Esophagus (tissue), 2 donors: ENCODE data around the gene WNT11. TPM values are rescaled to one million over a fixed set of nuclear protein-coding genes. Genes with fewer than 3 reads are reported as not detected.
"Not testable (repeated sequence)": the region's sequence is repeated elsewhere in the genome, so short reads cannot be mapped to it uniquely, and the experiment has no call there.

Experiments used
- H3K27ac ChIP-seq, 2 donors: one replicate each; pipeline ENCODE4 v1.5.1; 2013; ENCODE audit warnings: low read depth in 2 of 2, mild to moderate bottlenecking in 2 of 2, inconsistent platforms in 1 of 2, low read length in 1 of 2, moderate library complexity in 1 of 2
- H3K27me3 ChIP-seq, 2 donors: one replicate each; pipeline ENCODE4 v1.6.1; 2013; ENCODE audit warnings: low read length in 2 of 2, control low read depth in 1 of 2, mild to moderate bottlenecking in 1 of 2; ENCODE audit not compliant: insufficient read depth in 2 of 2, control insufficient read depth in 1 of 2
- H3K36me3 ChIP-seq, 2 donors: one replicate each; pipeline ENCODE4 v1.6.1; 2013; ENCODE audit warnings: low read length in 1 of 2; ENCODE audit not compliant: control insufficient read depth in 2 of 2, insufficient read depth in 2 of 2
- H3K4me1 ChIP-seq, 2 donors: one replicate each; pipeline ENCODE4 v1.6.1; 2013; ENCODE audit warnings: low read length in 1 of 2; ENCODE audit not compliant: control insufficient read depth in 2 of 2, insufficient read depth in 2 of 2
- H3K4me3 ChIP-seq, 2 donors: one replicate each; pipeline ENCODE4 v1.5.1; 2013; ENCODE audit warnings: low read length in 2 of 2, mild to moderate bottlenecking in 2 of 2, low read depth in 1 of 2, moderate library complexity in 1 of 2
- H3K9me3 ChIP-seq, 2 donors: one replicate each; pipeline ENCODE4 v1.6.1; 2013; ENCODE audit warnings: mild to moderate bottlenecking in 2 of 2, low read depth in 1 of 2, low read length in 1 of 2, moderate library complexity in 1 of 2; ENCODE audit not compliant: control insufficient read depth in 2 of 2, insufficient read depth in 1 of 2
- WGBS, 2 donors: extraction: QIAGEN DNeasy Blood & Tissue Kit; methylation state at CpG; one replicate each; pipeline ENCODE4 v1.1.7; 2013; 5-methylcytosine and 5-hydroxymethylcytosine counted together
- polyA plus RNA-seq, 2 donors: library from polyadenylated mRNA; stranded (reverse); fragments of 200-250 nt; gene quantifications; one replicate each; pipeline ENCODE4 v1.2.3, GENCODE V29; 2013
- donor health status: healthy with polysubstance abuse.
- donor health status: Bipolar disorder and iron deficiency.

WNT11 gene
- polyA plus RNA-seq, 2 donors, result 0.20 to 0.25 TPM

DNA sequence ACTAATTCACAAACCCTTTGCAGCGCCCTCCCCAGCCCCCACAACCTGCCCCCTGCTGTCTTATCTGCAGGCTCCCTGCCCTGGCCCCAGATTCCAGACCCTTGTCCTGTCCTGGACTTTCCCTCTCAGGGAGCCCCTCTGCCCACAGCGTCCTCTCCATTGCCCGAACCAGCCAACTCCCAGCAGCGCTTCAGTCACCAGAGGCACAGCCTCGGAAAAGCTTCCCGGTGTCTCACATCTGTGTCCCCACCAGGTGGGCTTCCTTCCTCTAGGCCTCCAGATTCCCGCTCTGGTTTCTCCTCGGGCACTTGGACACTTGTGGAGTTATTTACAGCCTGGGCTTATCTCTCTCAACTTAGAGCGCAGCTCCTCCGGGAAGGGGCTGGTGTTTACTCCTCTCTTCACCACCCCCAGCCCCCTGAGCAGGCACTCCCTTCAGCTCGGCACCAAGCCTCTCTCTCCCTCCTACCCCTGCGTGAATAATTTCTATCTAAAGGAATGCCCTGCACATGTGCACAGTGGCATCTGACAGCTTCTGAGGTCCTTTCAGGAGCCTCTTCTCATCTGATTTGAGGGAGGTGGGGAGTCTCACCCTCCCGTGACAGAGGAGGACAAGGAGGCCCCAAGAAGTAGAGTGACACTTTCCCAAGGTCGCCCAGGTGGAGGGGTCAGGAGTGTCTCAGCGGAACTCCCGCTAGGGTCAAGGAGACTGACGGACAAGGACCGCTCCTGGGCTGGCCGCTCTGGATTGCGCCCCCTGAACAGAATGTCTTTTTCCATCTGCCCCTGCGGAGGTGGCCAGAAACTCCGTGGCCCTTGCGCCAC is 838 bp downstream of the WNT11 start:
- H3K36me3 ChIP-seq, result no peaks in the 10 kb centered on the region
- H3K27me3 ChIP-seq, result no peaks in the 10 kb centered on the region
- no peak overlapping the region for H3K27ac ChIP-seq
- peaks cover 0 to 2% of the 10 kb centered on the region in 2 donors for H3K9me3 ChIP-seq
- H3K4me3 ChIP-seq, result peak overlapping the region in 1 of 2 donors; percentile 35
- 55 to 61% methylated on average over 23 of the region's 23 CpGs for WGBS, 2 donors
- peaks cover 13 to 29% of the 10 kb centered on the region in 2 donors for H3K4me1 ChIP-seq

DNA sequence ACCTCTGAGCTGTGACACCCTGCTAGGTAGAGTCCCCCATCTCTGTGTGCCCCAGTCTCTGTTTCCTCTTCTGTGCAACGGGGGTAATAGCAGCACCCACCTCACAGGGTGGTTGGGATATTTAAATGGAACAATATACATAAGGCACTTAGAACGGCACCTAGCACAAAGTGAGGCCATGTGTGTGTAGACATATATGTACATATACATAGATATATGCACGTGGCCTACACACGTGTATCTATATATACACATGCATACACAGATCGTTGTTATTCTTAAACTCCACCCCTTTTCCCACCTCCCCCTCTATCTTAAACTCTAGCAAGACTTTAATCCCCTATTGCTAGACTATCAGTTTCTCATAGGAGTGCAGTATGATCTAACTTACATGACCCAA is 2.4 kb downstream of the WNT11 start:
- no peak overlapping the region for H3K27ac ChIP-seq
- WGBS, 2 donors, result 85% methylated on average over 5 of the region's 5 CpGs
- H3K36me3 ChIP-seq, result no peaks in the 10 kb centered on the region
- H3K9me3 ChIP-seq, result peaks cover 0 to 2% of the 10 kb centered on the region in 2 donors
- no peaks in the 10 kb centered on the region for H3K27me3 ChIP-seq
- peaks cover 10 to 16% of the 10 kb centered on the region in 2 donors for H3K4me1 ChIP-seq
- H3K4me3 ChIP-seq, result no peak overlapping the region

DNA sequence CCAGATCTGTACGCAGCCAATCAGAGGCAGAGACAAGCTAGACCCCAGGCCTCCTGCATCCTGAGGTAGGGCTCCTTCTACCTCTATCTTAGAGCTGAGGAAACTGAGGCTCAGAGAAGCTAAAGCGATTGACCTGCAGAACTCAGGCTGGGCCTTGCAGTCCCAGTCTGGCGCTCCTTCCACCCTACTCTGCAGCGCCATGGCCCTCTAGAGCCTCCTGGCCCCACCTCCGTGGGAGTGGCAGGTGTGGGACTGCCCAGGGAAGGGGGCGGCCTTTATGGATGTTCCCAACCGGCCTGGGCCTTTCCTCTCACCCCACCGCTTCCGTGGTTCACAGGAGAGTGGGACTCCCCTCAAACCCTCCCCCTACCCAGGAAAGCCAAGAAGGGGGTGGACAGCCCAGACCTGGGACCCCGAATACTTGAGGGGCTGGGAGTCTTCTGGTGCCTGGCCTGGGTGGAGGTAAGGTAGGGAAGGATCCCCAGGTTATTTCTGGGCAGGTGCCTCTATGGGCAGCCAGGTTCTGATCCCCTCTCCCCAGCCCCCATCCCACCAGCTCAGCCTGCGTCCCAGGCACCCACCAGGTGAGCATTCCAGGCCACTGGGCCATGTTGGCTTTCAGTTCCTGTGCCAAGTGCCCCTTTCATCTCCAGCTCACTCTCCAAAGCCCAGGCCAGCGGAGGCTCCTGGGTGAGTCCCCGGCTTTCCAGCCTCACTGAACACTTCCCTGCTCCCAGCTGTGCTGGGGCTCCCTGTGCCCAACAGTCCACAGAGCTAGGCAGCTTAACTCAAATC is 3.0 kb downstream of the WNT11 start:
- WGBS, 2 donors, result 89 to 94% methylated on average over 13 of the region's 13 CpGs
- H3K36me3 ChIP-seq, result no peaks in the 10 kb centered on the region
- no peak overlapping the region for H3K27ac ChIP-seq
- peaks cover 0 to 2% of the 10 kb centered on the region in 2 donors for H3K9me3 ChIP-seq
- no peak overlapping the region for H3K4me3 ChIP-seq
- no peaks in the 10 kb centered on the region for H3K27me3 ChIP-seq
- peaks cover 8 to 12% of the 10 kb centered on the region in 2 donors for H3K4me1 ChIP-seq

DNA sequence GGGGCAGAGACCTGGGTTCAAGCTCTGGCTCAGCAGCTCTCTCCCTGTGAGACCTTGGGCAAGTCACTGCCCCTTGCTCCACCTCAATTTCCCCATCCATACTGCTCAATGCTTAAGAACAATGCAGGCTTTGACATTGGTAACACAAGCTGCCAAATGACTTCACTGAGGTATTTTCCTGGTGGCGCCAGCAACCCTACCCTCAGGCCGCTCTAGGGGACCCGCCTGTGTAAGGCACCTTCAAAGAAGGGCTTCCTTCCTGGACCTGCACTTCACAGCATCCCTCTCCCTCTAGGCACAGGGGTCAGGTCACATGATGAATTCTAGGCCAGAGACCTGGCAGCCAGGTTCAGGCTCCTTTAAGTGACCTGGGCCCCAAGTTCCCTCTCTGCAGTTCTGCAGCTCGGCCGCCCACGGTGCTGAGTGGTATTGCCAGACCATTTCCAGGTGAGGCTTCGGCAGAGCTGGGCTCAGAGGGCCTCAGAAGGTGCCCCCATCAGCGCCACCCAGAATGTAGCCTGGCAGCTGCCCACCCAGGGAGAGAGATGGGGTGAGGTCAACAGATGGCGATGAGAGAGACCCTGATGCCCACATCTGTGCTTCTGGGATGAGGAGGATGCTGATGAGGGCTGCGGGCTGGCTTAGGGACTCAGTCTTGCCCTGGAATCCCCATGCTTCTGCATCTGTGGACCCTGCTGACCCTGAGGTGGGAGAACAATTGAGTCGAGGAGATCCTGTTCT is 4.5 kb downstream of the WNT11 start:
- no peaks in the 10 kb centered on the region for H3K27me3 ChIP-seq
- peaks cover 3 to 11% of the 10 kb centered on the region in 2 donors for H3K4me1 ChIP-seq
- H3K36me3 ChIP-seq, result no peaks in the 10 kb centered on the region
- no peak overlapping the region for H3K4me3 ChIP-seq
- 87% methylated on average over 11 of the region's 11 CpGs for WGBS, 2 donors
- H3K27ac ChIP-seq, result no peak overlapping the region
- peaks cover 0 to 2% of the 10 kb centered on the region in 2 donors for H3K9me3 ChIP-seq

DNA sequence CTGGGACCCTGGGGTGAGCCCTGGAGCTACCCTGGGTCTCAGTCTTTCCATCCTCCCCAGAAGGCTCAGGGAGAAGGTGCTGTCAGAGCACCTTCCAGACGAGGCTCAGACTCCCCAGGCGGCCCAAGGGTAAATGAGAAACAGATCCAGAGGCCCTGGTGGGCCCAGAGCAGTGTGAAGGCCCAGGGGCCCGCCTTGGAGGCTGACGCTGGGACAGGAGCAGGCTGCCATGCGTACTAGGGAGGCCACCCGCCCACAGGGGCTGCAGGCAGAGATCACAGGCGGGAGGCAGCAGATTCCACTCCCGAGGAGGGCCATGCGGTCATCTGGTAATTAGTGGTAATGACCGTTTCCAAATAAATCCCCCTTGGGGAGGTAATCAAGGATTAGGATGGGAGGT is 5.2 kb downstream of the WNT11 start:
- Histone ChIP-seq H3K9me3 (no peaks in the 10 kb centered on the region), H3K36me3 (no peaks in the 10 kb centered on the region), H3K27me3 (no peaks in the 10 kb centered on the region), H3K4me1 (peaks cover 3 to 4% of the 10 kb centered on the region in 2 donors), H3K4me3 (no peak overlapping the region), H3K27ac (no peak overlapping the region)
- 87 to 88% methylated on average over 10 of the region's 10 CpGs for WGBS, 2 donors

DNA sequence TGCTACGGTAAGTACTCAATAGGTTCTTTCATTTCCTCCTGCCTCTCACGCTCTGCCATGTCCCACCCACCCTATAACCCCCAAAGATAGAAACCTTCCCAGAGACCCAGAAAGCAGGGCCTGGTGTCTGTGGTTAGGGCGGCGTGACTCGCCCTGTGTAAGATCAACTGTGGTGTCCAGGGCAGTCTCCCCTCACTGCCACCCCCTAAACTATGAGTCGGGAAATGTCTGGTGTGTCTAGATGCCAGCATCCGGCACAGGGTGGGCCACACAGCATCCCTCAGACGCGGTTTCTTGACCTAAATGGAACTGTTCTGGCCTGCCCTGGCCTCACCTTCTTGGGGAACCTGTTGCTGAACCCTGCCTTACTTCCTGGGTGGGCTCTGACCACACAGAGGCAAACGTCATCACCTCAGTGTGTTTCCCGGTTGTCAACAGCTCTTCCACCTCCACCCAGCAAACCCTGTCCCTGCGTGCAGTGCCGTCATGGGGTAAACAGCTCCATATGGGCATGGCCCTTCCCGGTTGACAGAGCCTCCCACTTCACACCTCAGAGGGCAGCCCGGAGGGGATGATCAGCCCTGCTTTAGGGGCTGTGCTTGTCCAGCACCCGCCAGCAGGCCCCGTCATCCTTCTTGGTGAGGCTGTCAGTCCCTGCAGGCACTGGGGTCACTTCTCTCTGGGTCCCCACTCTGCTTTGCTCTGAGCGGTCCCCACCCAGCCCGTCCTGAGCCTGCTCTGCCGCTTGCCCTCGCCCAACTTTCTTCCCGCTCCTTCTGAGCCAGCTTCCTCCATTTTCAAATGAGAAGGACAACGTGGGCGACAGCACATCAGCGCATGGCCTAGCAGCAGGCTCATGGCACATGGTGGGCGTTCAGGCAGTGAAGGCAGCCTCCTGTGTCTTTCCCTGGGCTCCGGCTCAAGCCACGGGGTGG is 6.0 kb downstream of the WNT11 start:
- Histone ChIP-seq H3K36me3 (no peaks in the 10 kb centered on the region), H3K4me3 (no peak overlapping the region), H3K27me3 (no peaks in the 10 kb centered on the region), H3K9me3 (no peaks in the 10 kb centered on the region), H3K27ac (no peak overlapping the region), H3K4me1 (peaks cover 0 to 1% of the 10 kb centered on the region in 2 donors)
- WGBS, 2 donors, result 90% methylated on average over 28 of the region's 28 CpGs

DNA sequence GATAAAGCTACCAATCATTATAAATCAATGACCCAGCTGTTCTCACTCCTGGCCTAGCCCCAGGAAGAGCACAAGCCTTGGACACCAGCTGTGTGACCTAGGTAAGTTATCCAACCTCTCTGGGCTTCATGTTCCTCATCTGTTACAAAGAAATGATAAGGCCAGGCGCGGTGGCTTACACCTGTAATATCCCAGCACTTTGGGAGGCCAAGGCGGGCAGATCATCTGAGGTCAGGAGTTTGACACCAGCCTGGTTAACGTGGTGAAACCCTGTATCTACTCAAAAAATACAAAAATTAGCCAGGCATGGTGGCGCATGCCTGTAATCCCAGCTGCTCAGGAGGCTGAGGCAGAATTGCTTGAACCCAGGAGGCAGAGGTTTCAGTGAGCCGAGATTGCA is 7.6 kb downstream of the WNT11 start:
- not testable (repeated sequence) for H3K4me1 ChIP-seq, H3K27me3 ChIP-seq, H3K4me3 ChIP-seq, H3K27ac ChIP-seq, H3K9me3 ChIP-seq, H3K36me3 ChIP-seq
- WGBS, 2 donors, result 93 to 94% methylated on average over 6 of the region's 6 CpGs

DNA sequence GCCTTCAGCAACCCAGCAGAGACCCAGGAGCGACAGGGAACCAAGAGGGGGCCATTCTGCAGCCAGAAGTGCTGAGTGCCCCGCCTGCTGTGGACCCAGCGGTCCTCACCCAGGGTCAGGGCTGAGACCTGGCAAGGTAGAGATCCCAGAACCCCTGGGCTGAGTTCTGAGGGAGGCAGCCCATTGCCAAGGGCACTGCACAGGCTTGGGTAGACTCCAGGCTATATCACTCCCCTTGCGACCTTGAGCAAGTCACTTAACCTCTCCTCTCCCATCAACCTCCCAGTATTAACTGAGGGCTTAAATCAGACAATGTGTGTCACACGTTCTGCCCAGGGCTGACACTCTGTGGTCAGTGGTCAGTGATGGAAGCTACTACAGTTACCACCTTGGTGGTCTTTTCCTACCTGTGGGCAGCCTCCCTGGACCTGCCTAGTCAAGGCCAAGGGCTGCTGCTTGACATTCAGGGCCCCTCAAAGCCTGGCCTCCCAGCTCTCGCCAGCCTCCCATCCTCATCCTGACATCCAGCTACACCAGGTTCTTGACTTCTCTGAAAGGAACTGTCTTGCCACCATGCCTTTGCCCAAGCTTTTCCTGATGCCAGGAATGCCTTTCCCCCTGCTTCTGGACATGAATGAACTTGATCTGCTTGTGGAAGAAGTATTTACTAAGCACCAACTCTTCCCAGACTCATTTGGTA is 8.2 kb downstream of the WNT11 start:
- H3K4me3 ChIP-seq, result no peak overlapping the region
- 86 to 88% methylated on average over 6 of the region's 6 CpGs for WGBS, 2 donors

More for the DNA sequence above, 8.2 kb downstream of the WNT11 start:
- H3K36me3 ChIP-seq, result no peaks in the 10 kb centered on the region
- no peaks in the 10 kb centered on the region for H3K9me3 ChIP-seq
- no peak overlapping the region for H3K27ac ChIP-seq
- peaks cover 0 to 1% of the 10 kb centered on the region in 2 donors for H3K4me1 ChIP-seq
- H3K27me3 ChIP-seq, result no peaks in the 10 kb centered on the region
